ENCODE measurements around the gene KANK3.

The KANK3 gene

GRCh38 chr19:8390617-8390981 is 47.5 kb upstream of the KANK3 start:
- Histone ChIP-seq H3K9ac (ENCODE audit: low read depth, low read length, poor library complexity, severe bottlenecking) (peak overlapping the region; percentile 90), H3F3A (ENCODE audit: low read depth) (no peaks in the 10 kb centered on the region), H3K4me1 (ENCODE audit: insufficient read depth, low read length, poor library complexity, severe bottlenecking) (peaks cover 26% of the 10 kb centered on the region), H3K9me3 (ENCODE audit: insufficient read depth, low read depth, low read length) (no peaks in the 10 kb centered on the region), H4K20me1 (ENCODE audit: insufficient read depth, low read length, poor library complexity, severe bottlenecking) (peaks cover 42% of the 10 kb centered on the region), H3K4me2 (ENCODE audit: low read depth, low read length, poor library complexity, severe bottlenecking) (peak overlapping the region; percentile 80), H3K27me3 (ENCODE audit: insufficient read depth, low read length, poor library complexity, severe bottlenecking) (peaks cover 3% of the 10 kb centered on the region), H3K4me3 (ENCODE audit: low read length, poor library complexity, severe bottlenecking) (peak overlapping the region; percentile 87), H3K9me2 (replicated peaks; ENCODE audit: low read depth, low read length) (no peaks in the 10 kb centered on the region), H3K79me2 (ENCODE audit: insufficient read depth, low read length) (peaks cover 55% of the 10 kb centered on the region), H3K36me3 (ENCODE audit: insufficient read depth, low read length) (no peaks in the 10 kb centered on the region), H2AFZ (ENCODE audit: low read length) (no peak overlapping the region)
- TF ChIP-seq CTCF (conservative IDR thresholded peaks at IDR 0.05; ENCODE audit: low read length), result no peak
- no peak for TF ChIP-seq EZH2phosphoT487 (IDR thresholded peaks at IDR 0.05; ENCODE audit: borderline replicate concordance)

GRCh38 chr19:8389891-8390616 is 47.0 kb upstream of the KANK3 start, which contains the start of gene RAB11B:
Gene RAB11B (plus strand): TSS chr19:8390360. CDS start chr19:8390417, 57 bp downstream.
- no peaks in the 10 kb centered on the region for H3K9me3 ChIP-seq (ENCODE audit: insufficient read depth, low read depth, low read length)
- H3K79me2 ChIP-seq (ENCODE audit: insufficient read depth, low read length), result peaks cover 50% of the 10 kb centered on the region
- H3K27me3 ChIP-seq (ENCODE audit: insufficient read depth, low read length, poor library complexity, severe bottlenecking), result peaks cover 3% of the 10 kb centered on the region
- peak within 1 kb of the TSS; percentile 87 for H3K4me3 ChIP-seq (ENCODE audit: low read length, poor library complexity, severe bottlenecking)
- H3K9me2 ChIP-seq (replicated peaks; ENCODE audit: low read depth, low read length), result no peaks in the 10 kb centered on the region
- H3K4me1 ChIP-seq (ENCODE audit: insufficient read depth, low read length, poor library complexity, severe bottlenecking), result peaks cover 26% of the 10 kb centered on the region
- TF ChIP-seq CTCF (conservative IDR thresholded peaks at IDR 0.05; ENCODE audit: low read length), result no peak
- no peak for TF ChIP-seq EZH2phosphoT487 (IDR thresholded peaks at IDR 0.05; ENCODE audit: borderline replicate concordance)
- H3K9ac ChIP-seq (ENCODE audit: low read depth, low read length, poor library complexity, severe bottlenecking), result peak within 1 kb of the TSS; percentile 90
- peak within 1 kb of the TSS; percentile 44 for H2AFZ ChIP-seq (ENCODE audit: low read length)
- H3F3A ChIP-seq (ENCODE audit: low read depth), result no peaks in the 10 kb centered on the region
- H3K4me2 ChIP-seq (ENCODE audit: low read depth, low read length, poor library complexity, severe bottlenecking), result peak within 1 kb of the TSS; percentile 88
- H3K36me3 ChIP-seq (ENCODE audit: insufficient read depth, low read length), result no peaks in the 10 kb centered on the region
- H4K20me1 ChIP-seq (ENCODE audit: insufficient read depth, low read length, poor library complexity, severe bottlenecking), result peaks cover 39% of the 10 kb centered on the region

- Histone ChIP-seq H3K4me1 (ENCODE audit: insufficient read depth, low read length, poor library complexity, severe bottlenecking) (peaks cover 26% of the 10 kb centered on the region), H3F3A (ENCODE audit: low read depth) (no peaks in the 10 kb centered on the region), H3K9me3 (ENCODE audit: insufficient read depth, low read depth, low read length) (no peaks in the 10 kb centered on the region), H3K9me2 (replicated peaks; ENCODE audit: low read depth, low read length) (no peaks in the 10 kb centered on the region), H3K36me3 (ENCODE audit: insufficient read depth, low read length) (no peaks in the 10 kb centered on the region), H3K4me3 (ENCODE audit: low read length, poor library complexity, severe bottlenecking) (peak overlapping the region; percentile 87), H3K4me2 (ENCODE audit: low read depth, low read length, poor library complexity, severe bottlenecking) (peak overlapping the region; percentile 88), H2AFZ (ENCODE audit: low read length) (no peak overlapping the region), H4K20me1 (ENCODE audit: insufficient read depth, low read length, poor library complexity, severe bottlenecking) (peaks cover 26% of the 10 kb centered on the region), H3K9ac (ENCODE audit: low read depth, low read length, poor library complexity, severe bottlenecking) (peak overlapping the region; percentile 88), H3K27me3 (ENCODE audit: insufficient read depth, low read length, poor library complexity, severe bottlenecking) (peaks cover 3% of the 10 kb centered on the region), H3K79me2 (ENCODE audit: insufficient read depth, low read length) (peaks cover 35% of the 10 kb centered on the region)
- TF ChIP-seq EZH2phosphoT487 (IDR thresholded peaks at IDR 0.05; ENCODE audit: borderline replicate concordance) (no peak), CTCF (conservative IDR thresholded peaks at IDR 0.05; ENCODE audit: low read length) (no peak)
Observed at GRCh38 chr19:8388612-8388958, 45.5 kb upstream of the KANK3 start.

Measured in Loucy (cell line).